IPS-NIHi7 (cell line): ENCODE measurements around the gene IL18R1.
A peak's percentile ranks its signal among the peaks of the same experiment; 100 is the strongest.

ENCODE experiments used
- DNase-seq: peaks from one replicate; pipeline ENCODE4 v3.0.0; 2012; ENCODE audit warnings: mixed read lengths; ENCODE audit errors: extremely low spot score

Gene IL18R1

DNA sequence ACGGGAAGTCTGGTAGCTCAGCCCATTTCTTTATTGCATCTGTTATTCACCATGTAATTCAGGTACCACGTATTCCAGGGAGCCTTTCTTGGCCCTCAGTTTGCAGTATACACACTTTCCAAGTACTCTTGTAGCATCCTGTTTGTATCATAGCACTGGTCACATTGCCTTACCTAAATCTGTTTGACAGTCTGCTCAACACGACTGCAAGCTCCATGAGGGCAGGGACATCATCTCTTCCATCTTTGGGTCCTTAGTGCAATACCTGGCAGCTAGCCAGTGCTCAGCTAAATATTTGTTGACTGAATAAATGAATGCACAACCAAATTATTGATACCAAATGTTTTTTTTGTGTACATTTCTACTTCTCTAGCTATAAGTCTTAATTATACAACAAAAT is 11.2 kb upstream of the IL18R1 start:
- DNase-seq: no peak

DNA sequence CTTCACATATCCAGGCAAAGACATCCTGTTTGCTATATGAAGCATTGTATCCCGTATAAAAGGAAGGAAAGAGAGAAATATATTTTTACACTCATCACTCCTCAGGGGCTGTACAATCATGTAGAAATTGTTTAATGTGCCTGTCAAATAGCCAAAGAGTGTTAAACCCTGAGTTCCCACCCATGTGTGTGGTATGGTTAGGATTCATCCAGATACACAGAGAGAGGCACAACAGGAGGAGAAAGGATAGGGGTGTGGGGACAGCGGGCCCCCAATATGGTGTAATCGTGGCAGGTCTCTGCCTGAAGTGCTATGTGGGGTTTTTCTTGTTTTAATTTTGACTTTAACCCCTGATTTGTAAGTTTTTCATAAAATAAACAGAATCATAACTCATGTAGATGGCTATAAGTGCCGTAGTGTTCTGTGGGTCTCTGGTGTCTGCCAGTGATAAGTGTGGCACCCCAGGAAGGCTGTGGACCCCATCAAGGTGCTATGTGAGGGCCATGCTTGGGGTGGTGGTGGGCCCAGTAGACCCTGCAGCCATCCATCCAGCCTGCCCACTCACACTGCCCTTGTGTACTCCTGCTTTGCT is 10.2 kb upstream of the IL18R1 start:
- no peak for DNase-seq

DNA sequence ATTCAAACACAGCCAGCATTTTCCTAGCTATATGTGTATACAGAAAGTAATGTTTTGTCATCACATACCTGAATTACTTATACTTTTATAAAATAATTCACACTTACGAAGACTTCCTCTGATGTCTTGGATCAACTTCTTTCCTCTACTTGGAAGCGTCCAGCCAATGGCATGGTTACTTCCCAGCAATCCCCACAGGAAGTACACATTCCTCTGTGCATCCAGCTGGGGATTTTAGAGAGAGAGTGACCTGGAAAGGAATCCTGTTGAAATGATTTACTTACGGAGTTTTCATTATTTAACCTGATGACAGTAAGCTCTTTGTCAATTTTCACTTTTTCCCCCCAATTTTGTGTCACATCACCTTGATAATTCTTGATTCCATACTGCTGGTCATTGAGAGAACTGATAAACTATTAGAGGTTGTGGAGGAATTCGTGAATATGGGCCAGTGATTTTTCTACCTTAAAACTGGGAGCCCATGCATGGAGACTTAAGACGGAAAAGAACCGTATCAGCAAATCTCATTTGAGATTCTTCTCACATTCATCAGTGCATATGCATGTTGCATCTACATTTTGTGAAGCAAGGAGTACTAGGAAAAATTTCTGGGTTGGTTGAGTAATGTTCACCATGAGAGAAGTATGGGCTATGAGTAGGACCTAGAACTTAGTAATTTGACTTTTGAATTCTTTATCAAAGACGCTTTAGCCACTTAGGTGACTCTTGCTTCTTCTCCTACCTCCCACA is 9.0 kb upstream of the IL18R1 start:
- DNase-seq: no peak

DNA sequence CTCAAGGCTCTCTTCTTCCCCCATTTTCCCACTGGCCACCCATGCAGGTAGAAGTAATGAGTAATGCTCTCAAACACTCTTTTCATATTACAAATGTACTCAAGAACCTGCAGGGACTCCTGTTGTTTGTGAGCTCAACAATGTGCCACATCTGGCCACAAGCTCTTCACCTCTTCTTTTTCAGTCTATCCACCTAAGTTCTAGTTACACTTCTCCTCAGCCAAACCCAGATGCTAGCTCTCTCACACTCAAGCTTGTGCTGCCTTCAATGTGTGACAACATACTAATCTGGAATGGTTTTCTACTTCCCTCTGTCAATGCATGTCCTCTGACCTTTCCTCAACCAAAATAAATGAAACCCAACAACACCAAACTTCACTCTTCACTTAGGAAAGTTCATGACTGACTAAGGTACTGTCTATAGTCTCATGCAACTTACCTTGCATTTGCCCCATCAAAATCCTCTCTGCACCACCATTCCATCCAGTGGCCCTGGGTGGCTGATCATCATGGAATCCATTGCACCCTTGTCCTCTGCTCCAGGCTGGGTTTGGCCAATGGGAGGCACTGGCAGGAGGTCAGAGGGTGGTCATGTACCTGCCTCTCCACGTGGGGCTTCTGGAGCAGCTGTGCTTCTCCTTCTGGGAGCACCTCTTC is 5.3 kb upstream of the IL18R1 start:
- no peak for DNase-seq

DNA sequence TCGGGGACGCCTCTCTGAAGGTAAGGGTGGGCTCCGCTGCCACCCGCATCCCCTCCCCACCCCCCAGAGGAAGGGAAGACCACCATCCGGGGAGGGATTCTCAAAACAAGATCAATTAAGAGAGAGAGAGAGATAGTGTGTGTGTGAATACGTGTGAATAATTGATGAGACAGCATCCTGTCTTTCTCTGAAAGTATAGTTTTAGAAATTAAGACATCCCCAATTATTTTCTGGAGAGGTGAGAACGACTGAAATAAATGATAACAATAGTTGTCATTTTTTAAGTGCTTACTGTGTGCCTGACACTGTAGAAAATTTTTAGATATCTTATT is 751 bp downstream of the IL18R1 start:
- no peak for DNase-seq

DNA sequence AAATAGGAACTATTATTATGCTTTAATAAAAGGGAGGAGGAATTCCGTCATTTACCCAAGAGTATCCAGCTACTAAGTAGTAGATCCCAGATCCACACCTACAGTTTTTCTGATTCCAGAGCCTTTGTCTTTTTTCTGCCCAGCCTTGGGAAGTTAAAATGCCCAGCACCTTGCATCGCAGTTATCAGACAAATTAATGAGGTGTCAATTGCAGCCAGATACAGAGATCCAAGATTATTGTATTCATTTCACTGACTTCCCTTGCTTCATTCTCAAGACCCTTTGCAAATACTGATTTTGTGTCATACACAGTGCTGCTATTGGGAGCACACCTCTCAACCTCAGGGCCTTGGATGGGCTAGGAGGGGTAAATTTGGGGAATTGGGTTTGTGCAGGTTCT is 1.1 kb downstream of the IL18R1 start:
- DNase-seq: no peak

DNA sequence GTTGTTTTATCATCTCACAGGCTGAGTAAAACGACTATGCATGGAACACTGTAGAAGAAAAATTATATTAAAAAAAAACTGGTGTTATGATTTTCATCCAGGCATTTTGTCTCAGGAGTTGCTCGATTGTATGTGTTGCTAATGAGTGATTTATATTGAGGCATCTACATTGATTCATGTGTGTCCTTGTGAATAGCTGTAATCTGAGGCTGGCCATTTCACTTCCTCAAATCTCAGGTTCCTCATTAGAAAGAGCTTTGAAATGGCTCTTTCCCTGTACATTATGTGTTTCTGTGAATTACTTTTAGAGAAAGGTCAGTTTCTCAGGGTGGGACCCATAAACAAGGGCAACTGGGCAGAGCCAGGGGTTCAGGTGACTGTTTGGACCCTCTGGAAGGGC is 2.3 kb downstream of the IL18R1 start:
- no peak for DNase-seq

DNA sequence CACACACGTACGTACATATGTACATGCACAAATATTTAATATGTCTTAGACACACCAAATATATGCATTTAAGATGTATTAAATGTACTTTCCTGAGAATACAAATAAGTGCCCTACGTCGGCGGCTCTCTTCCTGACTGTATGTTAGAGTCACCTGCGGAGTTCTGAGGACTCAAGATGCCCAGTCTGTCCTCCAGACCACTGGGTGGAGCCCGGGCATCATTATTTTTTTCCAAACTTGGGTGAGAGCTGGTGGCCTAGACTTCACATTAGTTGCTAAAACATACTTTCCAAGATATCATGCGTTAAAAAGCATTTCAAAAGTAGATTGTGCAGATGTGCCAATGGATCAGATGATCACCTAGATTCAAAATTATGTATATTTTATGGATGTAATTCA is 2.9 kb downstream of the IL18R1 start:
- DNase-seq: no peak

DNA sequence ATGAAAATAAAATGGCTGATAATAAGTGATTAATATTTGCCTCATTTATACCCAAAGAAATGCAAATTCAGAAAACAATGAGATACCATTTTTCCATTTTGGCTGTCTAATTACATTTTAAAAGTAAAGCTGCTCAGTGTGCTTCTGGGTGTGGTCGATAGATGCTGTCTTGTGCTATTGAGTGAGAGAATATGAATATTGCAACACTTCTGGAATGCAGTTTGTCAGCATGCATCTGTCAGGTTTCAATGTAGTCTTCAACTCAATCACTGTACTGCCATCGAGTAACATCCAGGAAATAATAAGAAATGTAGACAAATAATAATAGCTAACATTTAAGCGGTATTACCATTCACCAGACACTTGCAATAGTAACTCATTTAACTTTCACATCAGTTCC is 3.9 kb downstream of the IL18R1 start:
- DNase-seq: no peak

DNA sequence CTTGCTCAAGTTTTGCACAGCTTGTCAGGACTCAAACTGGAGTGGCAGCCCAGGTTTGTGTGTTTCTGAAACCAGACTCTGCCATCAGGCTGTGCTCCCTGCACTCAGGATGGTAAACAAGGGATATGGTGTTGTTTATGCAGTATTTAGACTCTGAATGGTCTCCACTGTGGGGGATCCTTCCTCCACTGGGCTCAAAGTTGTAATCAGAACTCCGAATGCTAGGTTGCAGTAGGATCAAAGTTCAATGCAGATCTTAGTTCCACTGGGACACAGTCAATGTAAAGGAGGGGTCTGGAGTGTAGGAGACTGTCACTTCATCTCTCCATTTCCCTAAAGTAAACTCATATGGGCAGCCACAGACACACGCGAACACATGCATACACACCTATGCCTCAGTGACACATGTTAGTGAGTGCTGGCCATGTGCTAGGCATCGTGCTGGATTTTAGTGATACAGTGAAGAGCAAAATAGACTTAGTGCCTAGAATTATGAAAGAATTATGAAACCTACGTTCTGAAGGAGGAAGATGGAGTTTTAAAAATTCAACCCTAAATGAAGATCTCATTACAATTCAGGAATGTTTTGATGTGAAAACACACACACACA is 6.1 kb downstream of the IL18R1 start:
- DNase-seq: peak; percentile 8

DNA sequence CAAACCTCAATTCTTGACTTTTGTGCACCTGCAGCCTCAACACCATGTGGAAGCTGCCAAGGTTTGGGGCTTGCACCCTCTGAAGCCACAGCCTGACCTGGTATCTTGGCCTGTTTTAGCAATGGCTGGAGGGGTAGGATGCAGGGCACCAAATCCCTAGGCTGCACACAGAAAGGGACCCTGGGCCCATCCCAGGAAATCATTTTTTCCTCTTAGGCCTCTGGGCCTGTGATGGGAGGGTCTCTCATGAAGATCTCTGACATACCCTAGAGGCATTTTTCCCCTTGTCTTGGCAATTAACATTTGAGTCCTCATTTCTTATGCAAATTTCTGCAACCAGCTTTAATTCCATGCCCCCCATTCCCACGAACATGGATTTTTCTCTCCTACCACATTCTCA is 10.2 kb downstream of the IL18R1 start:
- DNase-seq: no peak

DNA sequence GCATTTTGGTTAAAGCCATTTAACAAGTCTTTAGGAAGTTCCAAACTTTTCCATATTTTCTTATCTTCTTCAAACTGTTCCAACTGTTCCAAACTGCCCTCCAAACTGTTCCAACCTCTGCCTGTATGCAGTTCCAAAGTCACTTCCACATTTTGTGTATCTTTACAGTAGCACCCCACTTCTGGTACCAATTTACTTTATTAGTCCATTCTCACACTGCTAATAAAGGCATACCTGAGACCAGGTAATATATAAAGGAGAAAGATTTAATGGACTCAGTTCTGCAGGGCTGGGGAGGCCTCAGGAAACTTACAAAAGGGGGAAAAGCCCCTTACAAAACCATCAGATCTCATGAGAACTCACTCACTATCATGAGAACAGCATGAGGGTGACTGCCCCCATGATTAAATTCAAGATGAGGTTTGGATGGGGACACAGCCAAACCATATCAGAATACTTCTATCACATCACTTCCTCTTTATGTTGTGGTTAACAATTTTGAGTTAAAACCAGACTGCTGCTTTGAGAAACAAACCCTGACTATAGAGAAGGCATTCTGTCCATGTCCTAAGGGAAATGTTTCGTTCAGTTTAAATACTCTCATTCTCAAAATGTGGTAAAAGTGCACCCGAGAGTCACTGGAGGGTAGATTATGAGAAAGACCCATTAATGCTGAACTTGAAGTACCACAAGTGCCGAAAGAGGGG is 11.0 kb downstream of the IL18R1 start:
- DNase-seq: no peak

DNA sequence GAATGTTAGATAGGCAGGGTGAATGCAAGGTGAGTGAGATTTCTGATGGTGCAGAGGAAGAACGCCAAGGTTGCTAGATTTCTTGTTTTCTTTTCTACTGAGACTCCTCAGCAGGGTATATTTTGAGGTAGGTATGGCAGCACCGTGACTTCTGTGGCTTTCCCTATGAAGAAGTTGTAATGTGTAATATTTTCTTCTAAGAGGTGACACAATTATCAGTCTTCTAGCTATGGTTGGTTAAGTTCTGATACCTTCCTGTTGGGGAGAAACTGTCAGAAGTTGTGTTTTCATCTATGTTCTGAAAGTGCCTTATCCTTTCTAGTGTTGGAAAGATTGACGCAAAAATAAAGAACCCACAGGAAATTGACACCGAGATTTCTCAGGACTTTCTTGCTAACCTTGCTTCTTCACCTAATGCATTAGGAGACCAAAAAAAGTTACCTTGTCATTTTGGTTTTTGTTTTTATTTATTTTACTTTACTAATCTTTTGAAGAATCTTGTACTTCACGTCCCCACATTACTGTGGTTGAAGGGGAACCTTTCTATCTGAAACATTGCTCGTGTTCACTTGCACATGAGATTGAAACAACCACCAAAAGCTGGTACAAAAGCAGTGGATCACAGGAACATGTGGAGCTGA is 11.9 kb downstream of the IL18R1 start:
- DNase-seq: no peak

DNA sequence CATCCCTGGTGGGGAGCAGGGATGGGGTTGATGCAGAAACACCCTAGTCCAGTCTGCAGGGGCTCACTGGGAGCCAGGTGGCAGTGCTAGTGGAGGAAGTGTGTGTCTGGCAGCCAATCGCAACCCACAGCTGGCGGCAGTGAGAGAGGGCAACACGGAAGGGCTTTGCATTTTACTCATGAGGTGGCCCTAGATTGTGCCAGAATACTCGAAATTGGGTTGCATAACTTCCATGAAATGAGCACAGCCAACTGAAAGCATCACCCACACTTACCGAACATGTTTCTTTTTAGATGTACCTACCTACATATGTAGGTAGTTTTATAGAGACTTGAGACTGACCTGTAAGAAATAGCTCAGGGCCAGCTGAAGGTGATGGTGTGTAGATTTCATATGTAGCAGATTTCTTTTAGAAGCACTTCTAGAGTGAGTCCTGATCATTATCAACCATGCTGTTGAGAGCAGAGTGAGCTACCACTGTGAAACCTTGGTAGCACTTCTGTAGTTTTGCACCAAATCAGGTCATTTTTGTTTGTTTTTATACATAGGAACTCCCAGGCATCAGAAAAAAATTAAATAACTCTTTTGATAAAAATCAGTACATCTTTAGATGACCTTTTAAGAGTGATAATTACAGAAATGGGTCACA is 13.0 kb downstream of the IL18R1 start:
- no peak for DNase-seq

DNA sequence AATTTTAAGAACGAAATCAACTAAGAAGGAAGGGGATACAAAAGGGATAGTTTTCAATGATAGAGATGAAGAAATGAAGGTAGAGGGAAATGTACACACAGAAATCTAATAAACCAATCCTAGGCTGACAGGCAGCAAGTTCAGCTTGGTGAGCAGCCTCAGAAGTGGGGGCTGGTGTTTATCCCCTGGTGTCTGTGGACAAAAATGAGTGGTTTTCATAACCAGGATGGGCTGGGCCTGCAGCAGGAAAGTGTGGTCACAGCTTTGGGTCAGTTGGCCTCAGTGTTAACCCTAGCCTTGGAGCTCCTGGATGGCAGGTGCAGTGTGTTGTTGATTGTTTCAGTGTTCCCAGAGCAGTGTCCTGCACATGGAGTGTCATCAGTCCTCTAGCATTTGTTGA is 14.3 kb downstream of the IL18R1 start:
- DNase-seq: no peak

DNA sequence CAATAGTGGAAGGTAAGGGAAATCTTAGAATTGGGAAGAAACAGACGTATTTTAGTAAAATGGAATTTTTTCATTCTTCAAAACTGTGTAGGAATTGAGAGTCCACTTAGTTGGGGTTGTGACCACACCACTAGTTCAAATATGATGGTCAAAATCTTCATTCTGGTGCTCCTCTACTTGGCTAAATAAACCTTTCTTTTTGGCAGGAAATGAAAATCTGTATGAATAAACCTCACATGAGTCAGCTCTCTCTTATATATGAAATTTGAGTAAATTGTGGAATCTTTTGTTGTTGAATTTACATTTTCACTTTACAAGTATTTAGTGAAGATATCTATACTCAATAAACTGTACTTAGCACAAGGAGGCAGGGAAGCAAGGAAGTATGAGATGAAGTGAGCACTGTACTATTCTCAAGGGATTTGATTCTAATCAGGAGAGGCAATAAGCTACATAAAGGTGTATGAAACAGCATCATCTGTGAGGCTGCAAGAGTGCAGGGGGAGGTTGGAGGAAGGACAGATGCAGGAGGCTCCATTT is 20.5 kb downstream of the IL18R1 start:
- no peak for DNase-seq

DNA sequence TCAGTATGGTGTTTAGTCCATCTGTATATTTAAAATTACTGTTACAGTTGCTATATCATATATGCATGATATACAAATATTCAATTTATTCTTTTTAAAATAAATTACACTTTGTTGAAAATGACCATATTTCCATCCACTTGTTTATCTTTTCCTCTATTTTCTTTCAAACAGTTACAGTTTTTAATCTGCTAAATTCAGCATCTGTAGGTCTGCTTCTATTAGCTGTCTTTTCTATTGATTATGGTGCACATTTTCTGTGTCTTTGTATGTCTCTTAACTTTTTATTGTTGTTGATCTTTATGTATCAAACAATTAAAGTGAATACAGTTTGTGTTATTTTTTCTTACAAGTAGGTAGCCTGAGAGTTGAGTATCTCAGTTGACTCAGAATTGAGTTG is 28.1 kb downstream of the IL18R1 start:
- no peak for DNase-seq

DNA sequence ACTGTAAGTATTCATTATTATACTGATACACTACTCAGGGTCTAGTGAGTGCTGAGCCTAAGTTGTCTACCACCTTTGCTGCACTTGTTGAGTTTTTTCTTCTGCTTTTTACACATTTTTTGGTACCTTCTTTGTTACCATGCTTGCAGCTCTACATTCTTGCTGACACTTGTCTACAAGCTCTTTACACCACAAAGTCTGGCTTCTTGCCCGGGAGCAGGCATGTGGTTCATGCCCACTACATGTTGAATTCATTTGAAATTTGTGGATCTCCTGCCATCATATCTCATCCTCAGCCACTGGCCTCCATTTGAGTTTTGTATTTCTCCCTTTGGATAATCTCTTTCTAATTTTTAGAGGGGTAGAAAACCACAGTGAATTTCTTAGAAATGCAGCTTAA is 29.9 kb downstream of the IL18R1 start:
- DNase-seq: no peak

DNA sequence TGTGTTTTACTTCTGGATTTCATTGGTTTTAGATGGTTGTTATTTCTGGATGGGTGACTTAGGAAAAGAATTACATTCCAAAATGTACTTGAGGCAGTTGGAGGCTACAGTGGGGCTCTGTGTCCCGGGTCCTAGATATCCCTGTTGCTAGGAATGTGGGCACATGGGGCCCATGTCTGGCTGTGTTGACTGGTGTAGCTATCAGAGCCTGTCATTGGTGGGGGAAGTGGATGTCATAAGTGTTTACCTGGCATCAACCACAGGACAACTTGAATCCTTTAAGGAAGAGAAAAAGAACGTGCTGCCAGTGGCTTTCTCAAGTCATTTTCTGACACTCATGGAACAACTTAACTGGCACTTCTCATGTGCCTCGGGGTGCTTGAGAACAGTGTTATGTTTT is 30.4 kb downstream of the IL18R1 start:
- no peak for DNase-seq

DNA sequence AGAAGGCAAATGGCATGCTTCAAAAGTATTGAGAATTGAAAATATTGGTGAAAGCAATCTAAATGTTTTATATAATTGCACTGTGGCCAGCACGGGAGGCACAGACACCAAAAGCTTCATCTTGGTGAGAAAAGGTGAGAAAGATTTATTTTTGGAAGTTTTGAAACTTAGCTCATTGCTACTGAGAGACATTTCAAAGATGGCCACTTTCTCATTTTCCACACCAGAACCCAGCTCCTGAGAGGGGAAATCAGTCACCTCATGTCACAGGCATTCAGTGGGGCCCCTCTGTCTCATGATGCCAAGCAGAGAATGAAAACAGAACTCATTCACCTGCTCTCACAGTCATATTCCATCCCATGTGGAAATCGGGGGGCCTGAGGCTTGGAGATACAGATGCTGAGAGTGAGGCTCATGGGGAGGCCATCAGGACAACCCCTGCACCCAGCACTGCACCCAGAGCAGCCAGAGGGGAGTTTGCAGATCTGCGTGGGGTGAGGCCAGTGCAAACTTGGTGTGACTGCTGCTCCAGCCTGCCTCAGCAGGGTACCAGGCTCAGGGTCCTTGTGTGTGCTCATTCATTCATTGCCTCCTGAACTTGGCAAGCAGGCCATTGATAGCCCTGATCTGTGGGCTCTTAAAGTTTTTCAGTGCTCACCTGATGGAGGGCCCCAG is 31.4 kb downstream of the IL18R1 start:
- no peak for DNase-seq
